ENCODE data around the gene ABHD8.
A peak's percentile ranks its signal among the peaks of the same experiment; 100 is the strongest.

DNA sequence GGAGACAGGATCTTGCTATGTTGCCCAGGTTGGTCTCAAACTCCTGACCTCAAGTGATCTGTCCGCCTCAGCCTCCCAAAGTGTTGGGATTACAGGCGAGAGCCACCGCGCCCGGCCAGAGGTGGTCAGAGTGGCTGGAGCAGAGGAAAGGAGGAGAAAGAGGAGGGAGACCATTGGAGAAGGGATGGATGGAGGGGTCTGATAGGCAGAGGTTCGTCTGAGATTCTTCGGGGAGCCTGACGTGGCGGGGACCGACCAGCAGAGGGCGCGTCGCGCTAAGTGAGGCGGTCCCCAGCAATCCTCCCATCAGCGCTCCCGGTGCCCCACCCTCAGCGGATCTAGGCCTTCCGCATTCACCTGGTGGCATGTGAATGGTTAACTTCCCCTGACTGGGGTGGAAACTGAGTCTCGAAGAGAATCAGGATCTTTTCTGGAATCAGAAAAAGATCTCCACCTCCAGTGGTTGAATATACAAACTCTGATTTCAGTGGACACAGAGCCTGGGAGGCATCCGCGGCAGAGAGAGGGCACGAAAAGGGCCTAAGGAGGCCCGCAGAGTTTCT lies 43.0 kb upstream of the ABHD8 start:
- TF ChIP-seq, protein P1, sequence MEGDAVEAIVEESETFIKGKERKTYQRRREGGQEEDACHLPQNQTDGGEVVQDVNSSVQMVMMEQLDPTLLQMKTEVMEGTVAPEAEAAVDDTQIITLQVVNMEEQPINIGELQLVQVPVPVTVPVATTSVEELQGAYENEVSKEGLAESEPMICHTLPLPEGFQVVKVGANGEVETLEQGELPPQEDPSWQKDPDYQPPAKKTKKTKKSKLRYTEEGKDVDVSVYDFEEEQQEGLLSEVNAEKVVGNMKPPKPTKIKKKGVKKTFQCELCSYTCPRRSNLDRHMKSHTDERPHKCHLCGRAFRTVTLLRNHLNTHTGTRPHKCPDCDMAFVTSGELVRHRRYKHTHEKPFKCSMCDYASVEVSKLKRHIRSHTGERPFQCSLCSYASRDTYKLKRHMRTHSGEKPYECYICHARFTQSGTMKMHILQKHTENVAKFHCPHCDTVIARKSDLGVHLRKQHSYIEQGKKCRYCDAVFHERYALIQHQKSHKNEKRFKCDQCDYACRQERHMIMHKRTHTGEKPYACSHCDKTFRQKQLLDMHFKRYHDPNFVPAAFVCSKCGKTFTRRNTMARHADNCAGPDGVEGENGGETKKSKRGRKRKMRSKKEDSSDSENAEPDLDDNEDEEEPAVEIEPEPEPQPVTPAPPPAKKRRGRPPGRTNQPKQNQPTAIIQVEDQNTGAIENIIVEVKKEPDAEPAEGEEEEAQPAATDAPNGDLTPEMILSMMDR (IDR thresholded peaks at IDR 0.05): peak in 5 of 7 experiments; percentile 81 to 97 (median 95)
- TF ChIP-seq POLR2A (IDR thresholded peaks at IDR 0.05) (no peak), POLR2AphosphoS5 (IDR thresholded peaks at IDR 0.05) (peak in 1 of 3 donors; percentile 27)
